ENCODE measurements around the gene UHRF2. TPM values are rescaled to one million over a fixed set of nuclear protein-coding genes. Genes with fewer than 3 reads are reported as not detected.

UHRF2 gene
- total RNA-seq, 2 experiments from 2014 or later: 57.0 to 60.1 TPM

DNA sequence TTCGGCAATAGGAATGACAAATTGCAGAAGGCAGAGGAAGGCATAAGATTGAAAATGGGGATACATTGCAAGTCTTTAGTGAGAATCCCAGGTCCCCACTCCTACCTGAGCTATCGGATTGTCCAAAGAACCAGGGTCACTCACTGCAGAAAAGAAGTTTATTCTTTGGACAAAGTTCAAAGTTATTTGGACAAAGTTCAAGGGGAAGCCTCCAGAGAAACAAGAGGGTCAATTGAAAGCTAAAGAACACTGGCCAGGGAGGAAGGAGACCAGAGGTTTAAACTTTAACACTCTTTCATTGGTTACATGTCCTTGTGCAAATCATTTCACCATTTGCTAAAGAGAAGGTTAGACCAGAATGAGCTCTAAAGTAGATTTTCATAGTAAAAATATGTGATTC is 5.2 kb upstream of the UHRF2 start:
- ATAC-seq (no peak), DNase-seq (no peak)
- Mint-ChIP-seq H3K9me3 (no peaks in the 10 kb centered on the region), H3K36me3 (ENCODE audit: low read depth) (no peaks in the 10 kb centered on the region), H3K27me3 (peaks cover 2% of the 10 kb centered on the region), H3K4me3 (no peak overlapping the region), H3K27ac (no peak overlapping the region), H3K4me1 (ENCODE audit: low read depth) (peaks cover 2% of the 10 kb centered on the region)
- TF ChIP-seq, protein P1, sequence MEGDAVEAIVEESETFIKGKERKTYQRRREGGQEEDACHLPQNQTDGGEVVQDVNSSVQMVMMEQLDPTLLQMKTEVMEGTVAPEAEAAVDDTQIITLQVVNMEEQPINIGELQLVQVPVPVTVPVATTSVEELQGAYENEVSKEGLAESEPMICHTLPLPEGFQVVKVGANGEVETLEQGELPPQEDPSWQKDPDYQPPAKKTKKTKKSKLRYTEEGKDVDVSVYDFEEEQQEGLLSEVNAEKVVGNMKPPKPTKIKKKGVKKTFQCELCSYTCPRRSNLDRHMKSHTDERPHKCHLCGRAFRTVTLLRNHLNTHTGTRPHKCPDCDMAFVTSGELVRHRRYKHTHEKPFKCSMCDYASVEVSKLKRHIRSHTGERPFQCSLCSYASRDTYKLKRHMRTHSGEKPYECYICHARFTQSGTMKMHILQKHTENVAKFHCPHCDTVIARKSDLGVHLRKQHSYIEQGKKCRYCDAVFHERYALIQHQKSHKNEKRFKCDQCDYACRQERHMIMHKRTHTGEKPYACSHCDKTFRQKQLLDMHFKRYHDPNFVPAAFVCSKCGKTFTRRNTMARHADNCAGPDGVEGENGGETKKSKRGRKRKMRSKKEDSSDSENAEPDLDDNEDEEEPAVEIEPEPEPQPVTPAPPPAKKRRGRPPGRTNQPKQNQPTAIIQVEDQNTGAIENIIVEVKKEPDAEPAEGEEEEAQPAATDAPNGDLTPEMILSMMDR (IDR thresholded peaks at IDR 0.05): no peak
- CTCF ChIA-PET: no interaction called here
- POLR2A ChIA-PET: interaction anchor here (1.0 kb wide), 1 partner anchor 16 kb away, joined by 3 read pairs; no protein-coding TSS in a partner anchor
- intact Hi-C loops (cut with micrococcal nuclease): no loop called here

DNA sequence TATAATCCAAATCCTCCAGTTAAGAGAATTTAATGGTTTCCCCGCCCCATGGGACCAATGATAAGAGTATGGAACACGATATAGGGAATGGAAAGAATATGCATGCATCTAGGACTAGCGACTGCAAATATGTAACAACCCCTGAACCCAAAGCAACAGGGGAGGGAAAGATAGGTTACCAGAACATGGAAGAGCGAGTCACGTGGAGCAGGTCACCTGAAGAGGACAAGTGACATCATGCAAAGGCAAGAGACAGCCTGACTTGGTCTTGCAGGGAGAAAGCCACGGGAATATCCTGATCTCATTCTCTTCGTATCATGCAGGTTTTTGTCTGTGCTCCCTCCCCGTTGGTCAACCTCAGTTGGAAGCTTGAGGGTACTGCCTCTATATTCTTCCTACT is 4.7 kb upstream of the UHRF2 start:
- Mint-ChIP-seq H3K9me3 (no peaks in the 10 kb centered on the region), H3K4me1 (ENCODE audit: low read depth) (peaks cover 2% of the 10 kb centered on the region), H3K27ac (no peak overlapping the region), H3K4me3 (no peak overlapping the region), H3K36me3 (ENCODE audit: low read depth) (no peaks in the 10 kb centered on the region), H3K27me3 (peaks cover 2% of the 10 kb centered on the region)
- intact Hi-C loops (cut with micrococcal nuclease): no loop called here
- DNase-seq: no peak
- ATAC-seq: no peak
- TF ChIP-seq, protein P1 (IDR thresholded peaks at IDR 0.05): no peak
- ChIA-PET CTCF (no interaction called here), POLR2A (interaction anchor here (1.0 kb wide), 1 partner anchor 15 kb away, joined by 3 read pairs; no protein-coding TSS in a partner anchor)

DNA sequence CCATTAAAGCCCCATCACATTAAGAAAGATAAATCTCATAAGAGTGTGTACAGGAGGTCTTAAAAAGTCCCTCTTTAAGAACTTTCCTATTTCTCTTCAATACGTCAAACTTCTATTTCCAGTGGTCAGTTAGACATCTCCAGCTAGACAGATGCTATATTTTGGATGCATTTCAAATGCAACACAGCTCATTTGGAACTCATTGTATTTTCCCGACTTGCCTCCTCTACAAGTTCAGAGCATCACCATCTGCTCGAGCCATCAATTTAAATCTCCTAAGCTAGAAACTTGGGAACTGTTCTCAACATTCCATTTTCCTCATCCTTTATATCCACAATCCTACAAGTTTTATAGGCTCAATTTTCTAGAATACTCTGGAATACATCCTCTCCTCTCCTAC is 3.2 kb upstream of the UHRF2 start:
- TF ChIP-seq, protein P1 (IDR thresholded peaks at IDR 0.05): no peak
- ATAC-seq (no peak), DNase-seq (no peak)
- H3K4me3 Mint-ChIP-seq: no peak overlapping the region
- H3K36me3 Mint-ChIP-seq (ENCODE audit: low read depth): peaks cover 6% of the 10 kb centered on the region
- H3K27me3 Mint-ChIP-seq: peaks cover 2% of the 10 kb centered on the region
- POLR2A ChIA-PET: no interaction called here
- H3K9me3 Mint-ChIP-seq: no peaks in the 10 kb centered on the region
- CTCF ChIA-PET: no interaction called here
- H3K27ac Mint-ChIP-seq: no peak overlapping the region
- intact Hi-C loops (cut with micrococcal nuclease): loop anchor here (5.0 to 10.0 kb wide), 2 partner anchors 55 to 272 kb away; no protein-coding TSS in a partner anchor
- H3K4me1 Mint-ChIP-seq (ENCODE audit: low read depth): peaks cover 3% of the 10 kb centered on the region

DNA sequence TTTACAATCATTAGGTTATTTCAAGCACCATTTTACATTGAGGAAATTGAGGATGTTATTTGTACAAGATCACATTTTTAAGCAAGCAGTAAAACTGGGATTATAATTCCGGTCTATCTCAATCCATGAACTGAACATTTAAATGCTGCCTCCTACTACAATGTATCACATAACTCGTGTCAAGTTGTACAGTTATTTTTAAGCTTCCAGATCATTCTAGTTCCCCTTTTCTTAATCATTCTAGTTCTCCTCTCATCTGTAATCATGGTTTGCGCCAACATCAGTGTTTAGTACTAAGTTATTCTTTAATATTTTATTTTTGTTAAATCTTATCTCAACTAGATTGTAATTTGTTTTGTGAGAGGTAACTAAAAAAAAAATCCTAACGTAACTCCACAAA is 2.4 kb upstream of the UHRF2 start:
- ATAC-seq (no peak), DNase-seq (no peak)
- TF ChIP-seq, protein P1 (IDR thresholded peaks at IDR 0.05): no peak
- Mint-ChIP-seq H3K36me3 (ENCODE audit: low read depth) (peaks cover 14% of the 10 kb centered on the region), H3K27ac (no peak overlapping the region), H3K4me3 (no peak overlapping the region), H3K27me3 (peaks cover 2% of the 10 kb centered on the region), H3K9me3 (no peaks in the 10 kb centered on the region), H3K4me1 (ENCODE audit: low read depth) (peaks cover 10% of the 10 kb centered on the region)
- intact Hi-C loops (cut with micrococcal nuclease): loop anchor here (5.0 to 10.0 kb wide), 2 partner anchors 56 to 272 kb away; no protein-coding TSS in a partner anchor
- CTCF ChIA-PET: no interaction called here
- POLR2A ChIA-PET: no interaction called here

DNA sequence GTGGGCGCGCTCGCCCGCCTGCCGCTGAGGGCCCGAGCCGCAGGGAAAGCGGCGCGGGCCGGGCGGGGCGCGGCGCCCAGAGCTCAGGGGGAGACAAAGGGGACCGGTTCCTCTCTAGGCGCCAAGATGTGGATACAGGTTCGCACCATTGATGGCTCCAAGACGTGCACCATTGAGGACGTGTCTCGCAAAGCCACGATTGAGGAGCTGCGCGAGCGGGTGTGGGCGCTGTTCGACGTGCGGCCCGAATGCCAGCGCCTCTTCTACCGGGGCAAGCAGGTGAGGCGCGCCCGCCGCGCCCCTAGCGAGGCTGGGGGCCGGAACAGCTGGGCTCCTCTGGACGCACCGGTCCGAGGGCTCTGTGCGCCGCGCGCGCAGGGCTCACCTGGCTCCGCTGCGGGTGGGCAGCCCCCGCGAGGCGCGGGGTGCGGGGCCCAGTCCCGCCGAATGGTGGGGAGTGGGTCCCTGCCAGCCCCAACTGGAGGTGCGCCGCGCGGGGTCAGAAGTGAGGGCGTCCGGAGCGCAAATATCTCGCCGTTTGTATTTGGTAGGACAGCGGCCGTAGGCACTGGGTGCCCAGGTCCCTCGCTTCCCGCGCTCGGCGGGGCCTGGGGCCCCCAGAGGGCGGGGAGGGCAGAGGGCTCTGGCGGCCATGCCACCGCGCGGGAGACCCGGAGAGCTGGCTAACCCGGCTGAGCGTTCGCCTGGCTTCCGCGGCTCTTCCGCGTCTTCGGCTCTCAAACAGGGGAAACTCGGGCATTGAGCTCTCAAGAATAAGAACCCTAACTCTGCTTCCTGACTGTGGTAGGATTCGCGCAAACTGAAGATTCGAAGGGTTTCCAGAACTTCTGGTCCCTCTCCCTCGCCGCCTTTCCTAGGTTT is 607 bp downstream of the UHRF2 start:
- POLR2A ChIA-PET: interaction anchor here (0.6 to 5.0 kb wide), 19 partner anchors 9 to 578 kb away, joined by 3 to 48 read pairs (median 5); partner anchors contain the start of gene KDM4C
- Mint-ChIP-seq H3K4me3 (peak overlapping the region; percentile 83), H3K4me1 (ENCODE audit: low read depth) (peaks cover 36% of the 10 kb centered on the region), H3K36me3 (ENCODE audit: low read depth) (peaks cover 29% of the 10 kb centered on the region), H3K9me3 (no peaks in the 10 kb centered on the region), H3K27ac (peak overlapping the region; percentile 81), H3K27me3 (peaks cover 2% of the 10 kb centered on the region)
- ATAC-seq: no peak
- peak; percentile 53 for DNase-seq
- CTCF ChIA-PET: interaction anchor here (0.7 to 1.2 kb wide), 5 partner anchors 12 to 580 kb away, joined by 3 to 5 read pairs (median 3); no protein-coding TSS in a partner anchor
- TF ChIP-seq, protein P1 (IDR thresholded peaks at IDR 0.05): no peak
- intact Hi-C loops (cut with micrococcal nuclease): loop anchor here (5.0 to 10.0 kb wide), 2 partner anchors 59 to 269 kb away; no protein-coding TSS in a partner anchor

All from activated CD8-positive, alpha-beta T cell treated with anti-CD3 and anti-CD28 coated beads for 36 hours (primary cell).